OCI-LY7 (cell line): ENCODE data around the gene SH3RF1. TPM values are rescaled to one million over a fixed set of nuclear protein-coding genes. Genes with fewer than 3 reads are reported as not detected.
A peak's percentile ranks its signal among the peaks of the same experiment; 100 is the strongest.

Source experiments
- BruUV-seq: library from RNA; stranded (reverse); fragments of 400-500 nt; replicated peaks from 2 replicates; lab custom pipeline; 2021; lab: Mats Ljungman, UMichigan
- CTCF ChIA-PET: fragments of 300-600 bp; sonication (Branson Sonifier 250); formaldehyde crosslinking; loops from one replicate; lab custom pipeline; 2022; ENCODE audit warnings: antibody characterized with exemption; ENCODE audit not compliant: unreplicated experiment; lab: Charles Lee
- POLR2A ChIA-PET: fragments of 300-600 bp; sonication (Branson Sonifier 250); formaldehyde crosslinking; loops from one replicate; lab custom pipeline; 2022; ENCODE audit warnings: antibody characterized with exemption; lab: Charles Lee
- DNase-seq: peaks from one replicate; pipeline ENCODE4 v3.0.0-alpha.2; 2015; ENCODE audit warnings: low spot score
- H2AFZ ChIP-seq: fragments of 200-600 bp; sonication (generic), shearing (Covaris generic); 2 replicates; pipeline ENCODE4 v1.6.1; 2014; ENCODE audit warnings: mild to moderate bottlenecking, antibody characterized with exemption, low read length, moderate library complexity
- H3K27ac ChIP-seq: fragments of 200-600 bp; sonication (generic); 2 replicates; pipeline ENCODE4 v1.5.1; 2014; ENCODE audit warnings: mixed run types, low read depth, mild to moderate bottlenecking, moderate library complexity, low read length, inconsistent platforms; ENCODE audit not compliant: poor library complexity, severe bottlenecking
- H3K36me3 ChIP-seq: fragments of 200-600 bp; sonication (generic); 2 replicates; pipeline ENCODE4 v1.6.1; 2014; ENCODE audit warnings: mild to moderate bottlenecking, antibody characterized with exemption, low read length, moderate library complexity, mixed read lengths; ENCODE audit not compliant: insufficient read depth
- H3K4me1 ChIP-seq: fragments of 200-600 bp; sonication (generic); 2 replicates; pipeline ENCODE4 v1.5.1; 2014; ENCODE audit warnings: mild to moderate bottlenecking, low read length; ENCODE audit not compliant: insufficient read depth, poor library complexity, severe bottlenecking
- H3K4me2 ChIP-seq: fragments of 200-600 bp; sonication (generic); 2 replicates; pipeline ENCODE4 v1.6.1; 2014; ENCODE audit warnings: mild to moderate bottlenecking, low read length
- H3K4me3 ChIP-seq: fragments of 200-600 bp; sonication (generic); 2 replicates; pipeline ENCODE4 v1.5.1; 2014; ENCODE audit warnings: mild to moderate bottlenecking, low read depth, low read length; ENCODE audit not compliant: poor library complexity, severe bottlenecking
- H3K79me2 ChIP-seq: fragments of 200-600 bp; sonication (generic); 2 replicates; pipeline ENCODE4 v1.6.1; 2016; ENCODE audit warnings: low read depth, mild to moderate bottlenecking, low read length, moderate library complexity, mixed read lengths; ENCODE audit not compliant: insufficient read depth
- H3K9me2 ChIP-seq: fragments of 200-600 bp; sonication (generic); 2 replicates; pipeline ENCODE4 v1.6.1; 2016; ENCODE audit warnings: mild to moderate bottlenecking, low read length, mixed read lengths; ENCODE audit not compliant: insufficient read depth
- H3K9me3 ChIP-seq: fragments of 200-600 bp; sonication (generic); 2 replicates; pipeline ENCODE4 v1.6.1; 2014; ENCODE audit warnings: mild to moderate bottlenecking, mixed run types, low read length, mixed read lengths
- H4K20me1 ChIP-seq: fragments of 200-600 bp; sonication (generic); 2 replicates; pipeline ENCODE4 v1.6.1; 2014; ENCODE audit warnings: mild to moderate bottlenecking, antibody characterized with exemption, low read length, moderate library complexity, mixed read lengths; ENCODE audit not compliant: insufficient read depth
- EZH2phosphoT487 ChIP-seq: fragments of 200-600 bp; sonication (generic); IDR thresholded peaks from 2 replicates; pipeline ENCODE4 v1.6.1; 2018; ENCODE audit warnings: low read depth, borderline replicate concordance, mild to moderate bottlenecking, mixed run types, antibody characterized with exemption, low read length, moderate library complexity, mixed read lengths
- intact Hi-C: fragments of 100-400 bp; cut with micrococcal nuclease; formaldehyde crosslinking; loops from one replicate; pipeline ENCODE4 v1.10.0; 2022; ENCODE audit not compliant: unreplicated experiment
- total RNA-seq, 2 experiments: library from RNA; depleted of rRNA in 1 of 2; stranded (reverse); fragments of >200 nt in 1 of 2; shearing (Covaris generic) in 1 of 2; gene quantifications; 2 replicates each; pipeline ENCODE4 v1.2.3, GENCODE V29; 2014 to 2022
- TF ChIP-seq, protein P1 (sequence below): fragments of 200-600 bp; sonication (generic); conservative IDR thresholded peaks from 2 replicates; pipeline ENCODE4 v1.5.1; 2014; ENCODE audit warnings: mild to moderate bottlenecking, antibody characterized with exemption, low read length, moderate library complexity, mixed read lengths

Gene SH3RF1
- total RNA-seq, 2 experiments from 2014 or later, result not detected

DNA sequence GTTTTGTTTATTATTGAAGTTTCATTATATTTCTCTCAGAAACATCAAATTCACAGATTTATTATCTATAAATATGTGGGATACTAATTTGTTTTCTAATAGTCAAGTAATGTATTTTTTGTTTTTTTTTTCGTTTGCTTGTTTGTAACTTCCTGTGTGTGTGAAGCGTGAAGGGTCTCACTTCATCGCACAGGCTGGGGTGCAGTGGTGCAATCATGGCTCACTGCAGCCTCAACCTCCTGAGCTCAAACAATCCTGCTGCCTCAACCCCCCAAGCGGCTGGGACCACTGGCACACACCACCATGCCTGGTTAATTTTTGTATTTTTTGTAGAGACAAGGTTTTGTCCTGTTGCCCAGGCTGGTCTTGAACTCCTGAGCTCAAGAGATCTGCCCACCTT lies 55.1 kb downstream of the SH3RF1 start:
- H3K4me3 ChIP-seq, result no peak overlapping the region
- DNase-seq, result peak; percentile 6
- CTCF ChIA-PET, result no interaction called here
- no peaks in the 10 kb centered on the region for H4K20me1 ChIP-seq
- no peak for TF ChIP-seq EZH2phosphoT487
- TF ChIP-seq, protein P1, sequence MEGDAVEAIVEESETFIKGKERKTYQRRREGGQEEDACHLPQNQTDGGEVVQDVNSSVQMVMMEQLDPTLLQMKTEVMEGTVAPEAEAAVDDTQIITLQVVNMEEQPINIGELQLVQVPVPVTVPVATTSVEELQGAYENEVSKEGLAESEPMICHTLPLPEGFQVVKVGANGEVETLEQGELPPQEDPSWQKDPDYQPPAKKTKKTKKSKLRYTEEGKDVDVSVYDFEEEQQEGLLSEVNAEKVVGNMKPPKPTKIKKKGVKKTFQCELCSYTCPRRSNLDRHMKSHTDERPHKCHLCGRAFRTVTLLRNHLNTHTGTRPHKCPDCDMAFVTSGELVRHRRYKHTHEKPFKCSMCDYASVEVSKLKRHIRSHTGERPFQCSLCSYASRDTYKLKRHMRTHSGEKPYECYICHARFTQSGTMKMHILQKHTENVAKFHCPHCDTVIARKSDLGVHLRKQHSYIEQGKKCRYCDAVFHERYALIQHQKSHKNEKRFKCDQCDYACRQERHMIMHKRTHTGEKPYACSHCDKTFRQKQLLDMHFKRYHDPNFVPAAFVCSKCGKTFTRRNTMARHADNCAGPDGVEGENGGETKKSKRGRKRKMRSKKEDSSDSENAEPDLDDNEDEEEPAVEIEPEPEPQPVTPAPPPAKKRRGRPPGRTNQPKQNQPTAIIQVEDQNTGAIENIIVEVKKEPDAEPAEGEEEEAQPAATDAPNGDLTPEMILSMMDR, result no peak
- intact Hi-C loops, result no loop called here
- no TSS peak for BruUV-seq
- POLR2A ChIA-PET, result interaction anchor here (1.2 kb wide), 2 partner anchors 11 to 222 kb away, joined by 3 to 4 read pairs; no protein-coding TSS in a partner anchor
- H3K4me1 ChIP-seq, result no peaks in the 10 kb centered on the region
- H3K36me3 ChIP-seq, result no peaks in the 10 kb centered on the region
- H3K9me2 ChIP-seq, result no peaks in the 10 kb centered on the region
- no peaks in the 10 kb centered on the region for H3K79me2 ChIP-seq
- no peak overlapping the region for H3K27ac ChIP-seq
- no peak overlapping the region for H2AFZ ChIP-seq
- H3K4me2 ChIP-seq, result no peak overlapping the region
- no peaks in the 10 kb centered on the region for H3K9me3 ChIP-seq

DNA sequence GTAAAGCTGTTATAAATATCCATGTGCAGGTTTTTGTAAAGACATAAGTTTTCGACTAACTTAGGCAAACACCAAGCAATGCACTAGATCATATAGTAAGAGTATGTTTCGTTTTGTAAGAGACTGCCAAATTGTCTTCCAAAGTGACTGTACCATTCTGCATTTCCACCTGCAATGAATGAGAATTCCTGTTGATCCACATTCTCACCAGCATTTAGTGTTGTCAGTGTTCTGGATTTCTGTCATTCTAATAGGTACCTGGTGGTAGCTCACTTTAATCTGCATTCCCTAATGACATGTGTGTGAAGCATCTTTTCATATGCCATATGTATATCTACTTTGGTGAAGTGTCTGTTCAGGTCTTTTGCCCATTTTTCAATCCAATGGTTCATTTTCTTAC lies 57.8 kb downstream of the SH3RF1 start:
- Histone ChIP-seq H2AFZ (no peak overlapping the region), H3K4me1 (no peaks in the 10 kb centered on the region), H3K36me3 (no peaks in the 10 kb centered on the region), H3K9me2 (no peaks in the 10 kb centered on the region), H3K4me2 (no peak overlapping the region), H4K20me1 (no peaks in the 10 kb centered on the region), H3K27ac (no peak overlapping the region), H3K9me3 (no peaks in the 10 kb centered on the region), H3K4me3 (no peak overlapping the region), H3K79me2 (no peaks in the 10 kb centered on the region)
- ChIA-PET POLR2A (interaction anchor here (0.8 kb wide), 1 partner anchor 9 kb away, joined by 3 read pairs; no protein-coding TSS in a partner anchor), CTCF (no interaction called here)
- intact Hi-C loops, result no loop called here
- BruUV-seq, result no TSS peak
- no peak for TF ChIP-seq EZH2phosphoT487
- TF ChIP-seq, protein P1, result no peak
- no peak for DNase-seq

DNA sequence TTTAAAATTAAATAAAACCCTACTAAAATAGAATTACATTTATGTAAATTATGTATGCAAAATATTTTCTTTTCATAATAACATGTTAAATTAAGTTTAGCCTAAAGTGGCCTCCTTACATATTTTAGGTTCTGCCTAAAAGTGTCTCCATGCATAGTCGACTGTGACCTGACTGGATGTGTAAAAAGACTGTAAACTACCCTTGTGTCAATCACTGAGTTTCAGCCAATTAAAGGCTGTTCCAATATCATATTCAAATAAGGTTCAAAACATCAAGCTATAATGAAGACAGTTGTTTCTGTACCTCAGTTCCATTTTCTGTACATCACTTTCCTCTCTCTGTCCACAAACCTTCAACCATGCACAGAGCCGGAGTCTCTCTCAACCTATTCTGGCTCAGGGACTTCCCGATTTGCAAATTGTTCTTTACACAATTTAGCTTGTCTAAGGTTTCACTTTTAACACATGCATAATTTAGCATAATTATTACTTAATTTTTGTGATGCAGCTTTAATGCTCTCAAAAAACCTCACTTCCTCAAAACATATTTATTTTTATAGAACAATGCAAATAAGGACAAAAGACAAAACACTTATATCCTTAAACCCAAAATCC lies 60.1 kb downstream of the SH3RF1 start:
- DNase-seq, result no peak
- Histone ChIP-seq H3K4me2 (no peak overlapping the region), H3K36me3 (no peaks in the 10 kb centered on the region), H3K4me3 (no peak overlapping the region), H2AFZ (no peak overlapping the region), H3K79me2 (no peaks in the 10 kb centered on the region), H3K9me3 (no peaks in the 10 kb centered on the region), H3K27ac (no peak overlapping the region), H3K4me1 (no peaks in the 10 kb centered on the region), H4K20me1 (no peaks in the 10 kb centered on the region), H3K9me2 (no peaks in the 10 kb centered on the region)
- intact Hi-C loops, result no loop called here
- BruUV-seq, result no TSS peak
- ChIA-PET POLR2A (no interaction called here), CTCF (interaction anchor here (0.7 kb wide), 1 partner anchor 225 kb away, joined by 3 read pairs; no protein-coding TSS in a partner anchor)
- TF ChIP-seq, protein P1, result no peak
- TF ChIP-seq EZH2phosphoT487, result no peak
